Prostate gland (tissue), 2 donors: ENCODE data around the gene MYMK.

ENCODE experiments used
- POLR2A ChIP-seq: fragments of 450-650 bp; IDR thresholded peaks from one replicate; pipeline ENCODE4 v1.6.1; 2016; ENCODE audit warnings: antibody characterized with exemption, mild to moderate bottlenecking
- POLR2AphosphoS5 ChIP-seq: sonication (generic); formaldehyde crosslinking; IDR thresholded peaks from one replicate; pipeline ENCODE4 v1.6.1; 2017; ENCODE audit warnings: antibody characterized with exemption
- TF ChIP-seq, protein P1 (sequence below), 4 experiments: fragments of 200-600 bp in 2 of 4; fragments of 450-650 bp in 2 of 4; sonication (generic) in 2 of 4; IDR thresholded peaks; 1 replicate in 3 of 4; 2 replicates in 1 of 4; pipeline ENCODE4 v1.5.1; 2016 to 2019; ENCODE audit warnings: antibody characterized with exemption in 4 of 4, mild to moderate bottlenecking in 2 of 4, moderate library complexity in 2 of 4

DNA sequence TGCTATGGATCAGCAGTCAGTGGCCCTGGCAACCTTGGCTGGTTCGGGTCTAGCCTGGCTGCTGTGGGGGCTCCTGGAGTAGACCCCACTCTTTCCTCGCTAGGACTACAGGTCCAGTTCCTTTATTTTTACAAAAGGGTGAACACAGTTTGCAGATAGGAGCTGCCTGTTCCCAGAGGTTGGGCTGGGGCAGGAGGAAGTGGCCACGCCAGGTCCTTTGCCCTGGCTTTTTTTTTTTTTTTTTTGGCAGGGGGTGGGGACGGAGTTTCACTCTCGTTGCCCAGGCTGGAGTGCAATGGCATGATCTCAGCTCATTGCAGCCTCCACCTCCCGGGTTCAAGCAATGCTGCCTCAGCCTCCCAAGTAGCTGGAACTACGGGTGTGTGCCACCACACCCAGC is 53.8 kb downstream of the MYMK start:
- TF ChIP-seq, protein P1, sequence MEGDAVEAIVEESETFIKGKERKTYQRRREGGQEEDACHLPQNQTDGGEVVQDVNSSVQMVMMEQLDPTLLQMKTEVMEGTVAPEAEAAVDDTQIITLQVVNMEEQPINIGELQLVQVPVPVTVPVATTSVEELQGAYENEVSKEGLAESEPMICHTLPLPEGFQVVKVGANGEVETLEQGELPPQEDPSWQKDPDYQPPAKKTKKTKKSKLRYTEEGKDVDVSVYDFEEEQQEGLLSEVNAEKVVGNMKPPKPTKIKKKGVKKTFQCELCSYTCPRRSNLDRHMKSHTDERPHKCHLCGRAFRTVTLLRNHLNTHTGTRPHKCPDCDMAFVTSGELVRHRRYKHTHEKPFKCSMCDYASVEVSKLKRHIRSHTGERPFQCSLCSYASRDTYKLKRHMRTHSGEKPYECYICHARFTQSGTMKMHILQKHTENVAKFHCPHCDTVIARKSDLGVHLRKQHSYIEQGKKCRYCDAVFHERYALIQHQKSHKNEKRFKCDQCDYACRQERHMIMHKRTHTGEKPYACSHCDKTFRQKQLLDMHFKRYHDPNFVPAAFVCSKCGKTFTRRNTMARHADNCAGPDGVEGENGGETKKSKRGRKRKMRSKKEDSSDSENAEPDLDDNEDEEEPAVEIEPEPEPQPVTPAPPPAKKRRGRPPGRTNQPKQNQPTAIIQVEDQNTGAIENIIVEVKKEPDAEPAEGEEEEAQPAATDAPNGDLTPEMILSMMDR (IDR thresholded peaks at IDR 0.05), result no peak
- no peak for TF ChIP-seq POLR2AphosphoS5
- TF ChIP-seq POLR2A, result no peak
